Activated CD8-positive, alpha-beta memory T cell treated with anti-CD3 and anti-CD28 coated beads, Interleukin-2, amount 50 U/mL, for 24 hours (primary cell): ENCODE measurements around the gene MAG.

Experiments used
- DNase-seq: peaks from one replicate; pipeline ENCODE4 v3.0.0-alpha.2; 2020; ENCODE audit errors: extremely low read depth

MAG gene

GRCh38 chr19:35299523-35300338 is 7.8 kb downstream of the MAG start:
- DNase-seq: no peak

GRCh38 chr19:35300339-35300649 is 8.3 kb downstream of the MAG start:
- no peak for DNase-seq

DNA sequence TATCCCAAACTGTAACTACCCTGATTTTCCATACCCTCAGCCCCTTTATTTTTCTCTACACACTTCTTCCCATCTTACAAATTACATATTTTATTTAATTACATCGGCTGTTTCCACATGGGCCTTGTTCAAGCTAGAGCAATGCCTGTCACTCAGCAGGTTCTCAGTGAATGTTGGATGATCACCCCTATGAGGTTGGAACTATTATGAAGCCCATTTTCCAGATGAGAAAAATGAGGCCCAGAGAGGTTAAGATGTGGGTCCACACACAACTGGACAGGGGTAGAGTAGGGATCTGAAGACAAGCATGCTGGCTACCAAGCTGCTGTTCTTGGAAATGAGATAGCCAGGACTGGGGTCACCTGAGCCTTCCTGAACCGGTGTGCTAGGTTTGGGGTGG is 10.0 kb downstream of the MAG start:
- DNase-seq: no peak

DNA sequence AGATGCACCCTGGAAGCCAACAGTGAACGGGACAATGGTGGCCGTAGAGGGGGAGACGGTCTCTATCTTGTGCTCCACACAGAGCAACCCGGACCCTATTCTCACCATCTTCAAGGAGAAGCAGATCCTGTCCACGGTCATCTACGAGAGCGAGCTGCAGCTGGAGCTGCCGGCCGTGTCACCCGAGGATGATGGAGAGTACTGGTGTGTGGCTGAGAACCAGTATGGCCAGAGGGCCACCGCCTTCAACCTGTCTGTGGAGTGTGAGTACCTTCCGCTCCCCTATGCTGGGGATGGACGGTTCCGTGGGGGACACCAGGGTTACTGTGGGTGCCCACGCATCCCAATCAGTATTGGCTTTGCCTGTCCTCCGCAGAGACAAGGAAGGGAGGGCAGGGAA is 10.5 kb downstream of the MAG start:
- DNase-seq: no peak

DNA sequence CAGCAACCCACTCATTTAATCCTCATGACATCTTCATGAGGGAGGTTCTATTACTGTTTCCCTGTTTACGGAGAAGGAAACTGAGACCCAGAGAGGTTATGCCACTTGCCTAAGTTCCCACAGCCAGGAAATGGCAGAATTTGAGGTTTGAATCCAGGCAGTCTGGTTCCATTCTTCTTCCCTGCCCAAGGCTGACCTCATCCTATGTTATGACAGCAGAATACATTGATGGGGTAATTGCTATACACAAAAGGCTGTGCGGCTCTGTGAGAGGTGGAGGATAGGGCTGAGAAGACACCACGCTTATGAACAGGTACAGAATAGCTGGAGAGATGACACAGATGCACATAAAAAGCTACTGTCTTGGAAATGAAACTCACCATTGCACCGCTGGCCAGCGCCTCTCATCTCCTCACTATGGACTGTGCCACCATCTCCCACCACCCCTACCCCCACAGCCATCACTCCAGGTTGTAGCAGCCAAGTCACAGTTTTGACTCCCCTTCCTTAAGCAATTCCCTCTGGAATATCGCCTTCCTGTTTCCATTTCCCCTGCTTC is 11.5 kb downstream of the MAG start:
- DNase-seq: no peak

GRCh38 chr19:35304036-35304435 is 12.1 kb downstream of the MAG start:
- DNase-seq: no peak

DNA sequence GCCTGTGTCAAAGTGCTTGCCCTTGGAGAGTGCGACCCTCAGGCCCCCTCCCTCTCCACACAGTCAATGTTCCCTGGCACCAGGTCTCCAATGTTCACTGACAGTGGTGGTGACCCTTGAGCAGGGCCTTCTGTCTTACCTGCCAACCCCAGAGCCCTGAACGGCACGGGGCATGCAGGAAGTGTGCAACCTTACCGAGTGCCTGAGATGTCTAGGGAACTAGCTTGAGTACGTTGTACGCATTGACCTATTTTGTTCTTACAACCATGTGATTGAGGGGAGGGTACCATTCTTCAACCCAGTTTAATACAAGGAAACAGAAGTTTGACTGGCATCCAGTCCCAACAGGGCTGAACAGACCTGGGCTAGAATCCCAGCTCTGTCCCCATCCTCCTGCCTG is 13.2 kb downstream of the MAG start:
- no peak for DNase-seq

DNA sequence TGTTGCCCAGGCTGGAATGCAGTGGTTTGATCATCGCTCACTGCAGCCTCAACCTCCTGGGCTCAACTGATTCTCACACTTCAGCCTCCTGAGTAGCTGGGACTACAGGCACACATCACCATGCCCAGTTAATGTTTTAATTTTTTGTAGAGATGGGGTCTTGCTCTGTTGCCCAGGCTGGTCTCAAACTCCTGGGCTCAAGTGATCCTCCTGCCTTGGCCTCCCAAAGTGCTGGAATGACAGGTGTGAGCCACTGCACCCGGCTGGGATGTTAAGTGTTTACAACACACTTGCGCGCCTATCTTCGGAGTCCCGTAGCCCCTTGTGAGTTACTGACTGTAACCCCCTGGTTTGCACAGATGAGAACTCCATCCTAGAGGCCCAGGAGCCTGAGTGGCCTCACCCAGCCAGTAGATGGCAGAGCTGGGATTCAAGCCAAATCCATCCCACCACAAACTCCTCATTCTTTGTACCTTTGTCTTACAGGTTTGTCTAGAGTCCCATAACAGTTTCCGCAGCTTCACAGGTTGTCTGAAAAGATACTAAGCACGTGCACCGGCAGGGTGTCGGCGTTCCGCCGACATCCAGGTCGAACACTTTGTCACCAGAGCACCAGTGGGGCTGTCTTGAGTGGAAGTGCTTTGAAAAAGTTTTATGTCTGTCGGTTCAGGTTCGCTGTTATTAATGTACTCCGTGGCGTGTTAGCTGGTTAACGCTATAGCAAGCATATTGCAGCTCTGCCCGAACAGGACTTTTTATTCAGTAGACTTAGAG is 14.7 kb downstream of the MAG start:
- no peak for DNase-seq

GRCh38 chr19:35307931-35308330 is 16.0 kb downstream of the MAG start:
- DNase-seq: no peak

GRCh38 chr19:35308910-35309309 is 16.9 kb downstream of the MAG start:
- no peak for DNase-seq

DNA sequence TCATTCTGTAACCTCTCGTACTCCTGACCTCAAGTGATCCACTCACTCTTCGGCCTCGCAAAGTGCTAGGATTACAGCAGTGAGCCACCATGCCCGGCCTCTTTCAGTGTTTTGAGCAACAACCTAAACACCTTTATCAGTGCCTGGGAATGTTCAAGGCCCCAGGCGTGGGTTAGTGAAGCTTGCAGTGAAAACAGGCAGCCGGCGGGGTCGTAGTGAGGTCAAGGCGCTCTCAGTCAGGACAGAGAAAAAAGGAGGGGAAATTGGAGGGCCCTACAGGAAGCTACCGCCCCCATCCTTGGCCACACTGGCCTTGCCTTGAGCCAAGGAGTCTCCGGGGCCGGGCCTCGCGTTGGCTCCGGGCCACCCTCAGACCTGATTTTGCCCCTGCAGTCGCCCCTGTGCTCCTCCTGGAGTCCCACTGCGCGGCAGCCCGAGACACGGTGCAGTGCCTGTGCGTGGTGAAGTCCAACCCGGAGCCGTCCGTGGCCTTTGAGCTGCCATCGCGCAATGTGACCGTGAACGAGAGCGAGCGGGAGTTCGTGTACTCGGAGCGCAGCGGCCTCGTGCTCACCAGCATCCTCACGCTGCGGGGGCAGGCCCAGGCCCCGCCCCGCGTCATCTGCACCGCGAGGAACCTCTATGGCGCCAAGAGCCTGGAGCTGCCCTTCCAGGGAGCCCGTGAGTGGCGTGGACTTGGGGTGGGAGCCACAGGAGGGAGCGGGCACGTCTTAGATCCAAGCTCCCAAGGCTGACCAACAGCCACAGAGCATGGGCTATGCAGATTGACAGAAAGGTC is 17.7 kb downstream of the MAG start:
- DNase-seq: no peak

DNA sequence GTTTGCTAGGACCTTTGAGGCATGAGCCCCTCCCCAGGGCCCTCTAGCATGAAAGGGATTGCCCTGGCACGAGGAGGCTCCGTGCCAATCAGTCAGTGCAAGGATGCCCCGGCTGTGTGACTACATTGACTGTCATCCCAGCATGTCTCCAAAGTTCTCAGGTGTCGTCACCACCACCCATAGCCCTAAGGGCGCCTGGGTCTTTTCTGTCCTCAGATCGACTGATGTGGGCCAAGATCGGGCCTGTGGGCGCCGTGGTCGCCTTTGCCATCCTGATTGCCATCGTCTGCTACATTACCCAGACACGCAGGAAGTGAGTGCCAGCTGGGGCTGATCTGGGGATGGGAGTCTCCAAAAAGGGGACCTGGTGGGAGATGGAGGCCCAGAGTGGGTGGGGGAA is 18.4 kb downstream of the MAG start:
- no peak for DNase-seq

- no peak for DNase-seq
Measured at GRCh38 chr19:35310811-35311465, 19.0 kb downstream of the MAG start.

DNA sequence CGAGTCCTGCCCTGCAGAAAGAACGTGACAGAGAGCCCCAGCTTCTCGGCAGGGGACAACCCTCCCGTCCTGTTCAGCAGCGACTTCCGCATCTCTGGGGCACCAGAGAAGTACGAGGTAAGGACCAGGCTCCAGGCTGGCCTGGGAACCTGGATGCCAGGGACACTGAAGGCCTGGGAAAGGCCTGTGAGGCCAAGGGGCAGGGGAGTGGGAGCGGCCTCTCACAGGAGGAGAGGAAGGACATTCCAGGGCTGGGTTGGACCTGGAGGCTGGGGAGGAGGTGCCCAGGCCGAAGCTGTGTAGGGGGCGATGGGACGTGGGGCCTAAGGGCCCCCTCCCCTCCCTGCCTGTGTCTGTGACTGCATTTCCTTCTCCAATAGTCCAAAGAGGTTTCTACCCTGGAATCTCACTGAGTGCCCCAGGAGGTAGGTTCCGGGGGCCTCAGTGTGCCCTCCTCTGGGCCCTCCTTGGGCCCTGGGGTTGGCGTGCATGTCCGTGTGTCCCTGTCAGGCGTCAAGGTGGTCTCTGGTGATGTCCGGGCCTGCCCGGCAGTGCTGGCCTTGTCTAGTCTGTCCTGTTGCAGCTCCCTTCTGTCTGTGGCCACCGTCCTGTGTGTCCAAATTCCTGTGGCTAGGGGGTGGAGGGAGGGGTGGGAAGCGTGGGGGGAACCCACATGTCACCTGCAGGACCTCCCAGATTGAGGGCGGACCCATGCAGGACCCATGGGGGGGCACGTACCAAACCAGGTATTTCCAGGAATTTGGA is 20.1 kb downstream of the MAG start:
- DNase-seq: no peak

GRCh38 chr19:35313587-35313986 is 21.6 kb downstream of the MAG start:
- DNase-seq: no peak

DNA sequence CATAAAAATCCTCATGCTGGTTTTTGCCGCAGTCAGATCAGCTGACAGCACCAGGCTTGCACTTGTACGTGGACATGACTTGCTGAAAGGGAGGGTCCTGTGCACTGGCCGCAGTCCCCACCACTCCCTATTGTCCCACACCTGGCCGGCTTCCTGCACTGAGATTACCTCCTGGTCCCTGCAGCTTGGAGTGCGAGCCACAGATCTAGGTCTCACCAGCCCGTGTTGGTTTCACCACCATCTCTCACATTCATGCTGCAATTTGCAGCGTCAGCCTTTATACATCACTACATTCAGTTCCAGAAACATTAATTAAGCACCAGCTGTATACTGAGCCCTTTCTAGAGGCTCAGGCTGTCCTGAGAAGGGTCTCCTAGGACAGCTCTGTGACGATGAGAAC is 22.1 kb downstream of the MAG start:
- no peak for DNase-seq

- DNase-seq: no peak
Measured at GRCh38 chr19:35314858-35315470, 23.0 kb downstream of the MAG start.

GRCh38 chr19:35315883-35316282 is 23.9 kb downstream of the MAG start:
- DNase-seq: no peak

DNA sequence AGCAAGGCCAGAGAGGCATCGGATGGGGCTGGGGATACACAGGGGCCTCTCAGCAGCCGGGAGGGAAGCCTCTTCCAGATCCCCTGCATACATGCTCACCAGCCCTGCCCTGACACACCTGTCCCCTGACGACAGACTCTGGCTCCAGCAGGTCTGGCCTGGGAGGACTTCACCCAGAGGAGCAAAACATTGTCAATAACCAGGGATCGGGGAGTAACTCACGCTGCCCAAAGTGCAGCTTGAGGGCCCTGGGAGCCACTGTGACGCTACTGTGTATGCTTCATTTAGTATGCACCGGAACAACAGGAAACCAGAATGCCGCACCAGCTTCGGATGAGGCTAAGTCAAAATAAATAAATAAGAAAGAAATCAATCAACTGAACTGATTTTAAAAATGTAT is 24.6 kb downstream of the MAG start:
- no peak for DNase-seq

GRCh38 chr19:35317464-35318043 is 25.6 kb downstream of the MAG start:
- DNase-seq: no peak
